ENCODE results near the gene PPIP5K1. TPM values are rescaled to one million over a fixed set of nuclear protein-coding genes. Genes with fewer than 3 reads are reported as not detected.

PPIP5K1 gene
- total RNA-seq, 3 donors from 2014 or later, result 11.4 to 75.4 (median 33.2) TPM

GRCh38 chr15:43547539-43547938 lies 42.5 kb downstream of the PPIP5K1 start:
- TF ChIP-seq POLR2AphosphoS5 (IDR thresholded peaks at IDR 0.05) (no peak), POLR2A (IDR thresholded peaks at IDR 0.05) (no peak)
- TF ChIP-seq, protein P1, sequence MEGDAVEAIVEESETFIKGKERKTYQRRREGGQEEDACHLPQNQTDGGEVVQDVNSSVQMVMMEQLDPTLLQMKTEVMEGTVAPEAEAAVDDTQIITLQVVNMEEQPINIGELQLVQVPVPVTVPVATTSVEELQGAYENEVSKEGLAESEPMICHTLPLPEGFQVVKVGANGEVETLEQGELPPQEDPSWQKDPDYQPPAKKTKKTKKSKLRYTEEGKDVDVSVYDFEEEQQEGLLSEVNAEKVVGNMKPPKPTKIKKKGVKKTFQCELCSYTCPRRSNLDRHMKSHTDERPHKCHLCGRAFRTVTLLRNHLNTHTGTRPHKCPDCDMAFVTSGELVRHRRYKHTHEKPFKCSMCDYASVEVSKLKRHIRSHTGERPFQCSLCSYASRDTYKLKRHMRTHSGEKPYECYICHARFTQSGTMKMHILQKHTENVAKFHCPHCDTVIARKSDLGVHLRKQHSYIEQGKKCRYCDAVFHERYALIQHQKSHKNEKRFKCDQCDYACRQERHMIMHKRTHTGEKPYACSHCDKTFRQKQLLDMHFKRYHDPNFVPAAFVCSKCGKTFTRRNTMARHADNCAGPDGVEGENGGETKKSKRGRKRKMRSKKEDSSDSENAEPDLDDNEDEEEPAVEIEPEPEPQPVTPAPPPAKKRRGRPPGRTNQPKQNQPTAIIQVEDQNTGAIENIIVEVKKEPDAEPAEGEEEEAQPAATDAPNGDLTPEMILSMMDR (IDR thresholded peaks at IDR 0.05), result no peak
- Histone ChIP-seq H3K27ac (no peak overlapping the region), H3K9me3 (no peaks in the 10 kb centered on the region)

GRCh38 chr15:43545426-43545825 lies 44.6 kb downstream of the PPIP5K1 start:
- no peak for DNase-seq (ENCODE audit: low spot score in 2 of 2)
- Histone ChIP-seq H3K27ac (no peak overlapping the region), H3K27me3 (no peaks in the 10 kb centered on the region), H3K9me3 (no peaks in the 10 kb centered on the region), H3K4me3 (no peak overlapping the region), H3K4me1 (no peaks in the 10 kb centered on the region), H3K36me3 (no peaks in the 10 kb centered on the region)
- intact Hi-C loops (cut with DNase I; ENCODE audit: low total_unique reads), result no loop called here
- TF ChIP-seq, protein P1 (IDR thresholded peaks at IDR 0.05), result no peak
- TF ChIP-seq POLR2AphosphoS5 (IDR thresholded peaks at IDR 0.05) (no peak), POLR2A (IDR thresholded peaks at IDR 0.05) (no peak)

More at GRCh38 chr15:43547539-43547938, 42.5 kb downstream of the PPIP5K1 start:
- H3K27me3 ChIP-seq, result no peaks in the 10 kb centered on the region
- no peak for DNase-seq (ENCODE audit: low spot score in 2 of 2)
- intact Hi-C loops (cut with DNase I; ENCODE audit: low total_unique reads), result no loop called here
- H3K4me1 ChIP-seq, result no peaks in the 10 kb centered on the region
- H3K4me3 ChIP-seq, result no peak overlapping the region
- H3K36me3 ChIP-seq, result no peaks in the 10 kb centered on the region

- H3K9me3 ChIP-seq, result no peaks in the 10 kb centered on the region
- TF ChIP-seq, protein P1 (IDR thresholded peaks at IDR 0.05), result no peak
- TF ChIP-seq POLR2AphosphoS5 (IDR thresholded peaks at IDR 0.05) (no peak), POLR2A (IDR thresholded peaks at IDR 0.05) (no peak)
- intact Hi-C loops (cut with DNase I; ENCODE audit: low total_unique reads), result no loop called here
- DNase-seq (ENCODE audit: low spot score in 2 of 2), result no peak
- H3K27me3 ChIP-seq, result no peaks in the 10 kb centered on the region
- H3K27ac ChIP-seq, result no peak overlapping the region
- H3K36me3 ChIP-seq, result no peaks in the 10 kb centered on the region
- H3K4me3 ChIP-seq, result no peak overlapping the region
- H3K4me1 ChIP-seq, result no peaks in the 10 kb centered on the region
Measured at GRCh38 chr15:43544266-43544665, 45.7 kb downstream of the PPIP5K1 start.

GRCh38 chr15:43541785-43542184 lies 48.2 kb downstream of the PPIP5K1 start:
- Histone ChIP-seq H3K9me3 (no peaks in the 10 kb centered on the region), H3K4me3 (no peak overlapping the region), H3K27me3 (no peaks in the 10 kb centered on the region), H3K36me3 (no peaks in the 10 kb centered on the region), H3K4me1 (no peaks in the 10 kb centered on the region), H3K27ac (no peak overlapping the region)
- intact Hi-C loops (cut with DNase I; ENCODE audit: low total_unique reads), result no loop called here
- TF ChIP-seq POLR2A (IDR thresholded peaks at IDR 0.05), result no peak
- TF ChIP-seq POLR2AphosphoS5 (IDR thresholded peaks at IDR 0.05), result no peak
- TF ChIP-seq, protein P1 (IDR thresholded peaks at IDR 0.05), result no peak
- DNase-seq (ENCODE audit: low spot score in 2 of 2), result no peak

- DNase-seq (ENCODE audit: low spot score in 2 of 2), result no peak
- TF ChIP-seq, protein P1 (IDR thresholded peaks at IDR 0.05), result no peak
- TF ChIP-seq POLR2A (IDR thresholded peaks at IDR 0.05) (no peak), POLR2AphosphoS5 (IDR thresholded peaks at IDR 0.05) (no peak)
- Histone ChIP-seq H3K4me3 (no peak overlapping the region), H3K4me1 (no peaks in the 10 kb centered on the region), H3K27ac (no peak overlapping the region), H3K9me3 (no peaks in the 10 kb centered on the region), H3K36me3 (no peaks in the 10 kb centered on the region), H3K27me3 (no peaks in the 10 kb centered on the region)
- intact Hi-C loops (cut with DNase I; ENCODE audit: low total_unique reads), result no loop called here
Measured at GRCh38 chr15:43538091-43538490, 51.9 kb downstream of the PPIP5K1 start.
